Endometrial microvascular endothelial cells (primary cell): Measurements from ENCODE around the gene TMTC2. TPM values are rescaled to one million over a fixed set of nuclear protein-coding genes. Genes with fewer than 3 reads are reported as not detected.
"Not testable (repeated sequence)": the region's sequence is repeated elsewhere in the genome, so short reads cannot be mapped to it uniquely, and the experiment has no call there.

Source experiments
- in situ Hi-C: cut with HindIII; loops from 2 replicates; pipeline ENCODE4 v1.10.0; 2017; ENCODE audit warnings: low sequenced_read_pairs, low pct_unique_long_range_greater_than_20kb; ENCODE audit errors: inconsistent ontology term
- total RNA-seq: library from RNA; depleted of rRNA; stranded (reverse); fragments of >200 nt; gene quantifications from one replicate; pipeline ENCODE4 v1.2.3, GENCODE V29; 2015; ENCODE audit errors: inconsistent ontology term

TMTC2 gene
- total RNA-seq, 1 donor from 2014 or later: 6.8 TPM

DNA sequence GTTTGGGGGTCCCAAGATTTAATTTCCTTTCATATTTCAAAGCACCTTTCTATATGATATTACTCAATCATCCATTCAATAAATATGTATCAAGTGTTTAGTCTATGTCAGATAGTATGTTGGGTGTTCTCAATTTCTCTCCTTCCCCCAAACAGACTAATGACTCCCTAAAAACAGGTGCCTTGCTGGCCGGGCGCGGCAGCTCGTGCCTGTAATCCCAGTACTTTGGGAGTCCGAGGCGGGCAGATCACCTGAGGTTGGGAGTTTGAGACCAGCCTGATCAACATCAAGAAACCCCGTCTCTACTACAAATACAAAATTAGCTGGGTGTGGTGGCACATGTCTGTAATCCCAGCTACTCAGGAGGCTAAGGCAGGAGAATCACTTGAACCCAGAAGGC lies 78.5 kb downstream of the TMTC2 start:
- in situ Hi-C loops: not testable (repeated sequence)

DNA sequence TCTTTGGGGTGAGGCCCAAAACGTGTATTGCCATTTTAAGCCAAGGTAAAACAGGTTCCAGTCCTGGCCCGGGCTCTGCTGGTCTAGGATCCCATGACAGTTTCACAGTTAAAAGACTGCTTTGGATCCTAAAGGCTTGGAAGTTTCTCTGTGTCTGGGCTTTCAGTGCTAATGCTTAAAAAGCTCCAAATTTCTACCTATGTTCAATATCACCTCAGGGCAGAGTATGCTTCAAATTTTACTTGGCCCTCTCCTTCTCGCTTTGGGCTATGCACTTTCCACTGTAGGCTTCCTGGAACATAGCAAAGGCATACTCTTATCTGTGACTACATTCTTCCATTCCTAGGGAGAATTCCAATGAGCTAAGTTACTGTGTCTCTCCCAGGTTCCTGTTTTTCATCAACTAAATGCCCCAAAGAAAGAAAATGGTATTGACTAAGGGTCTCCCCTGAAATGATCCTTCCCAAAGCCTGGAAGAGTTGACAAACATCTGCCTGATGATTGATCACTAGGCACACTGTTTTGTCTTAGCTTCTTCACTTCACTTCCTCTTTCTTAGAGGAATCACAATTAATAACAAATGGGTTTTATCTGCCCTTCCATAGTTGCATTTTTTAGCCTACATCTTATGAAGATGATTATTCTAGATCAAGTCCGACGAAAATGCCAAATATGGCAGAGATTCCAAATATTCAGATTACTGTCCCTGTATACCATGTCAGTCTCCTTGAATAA lies 79.4 kb downstream of the TMTC2 start:
- in situ Hi-C loops: no loop called here

DNA sequence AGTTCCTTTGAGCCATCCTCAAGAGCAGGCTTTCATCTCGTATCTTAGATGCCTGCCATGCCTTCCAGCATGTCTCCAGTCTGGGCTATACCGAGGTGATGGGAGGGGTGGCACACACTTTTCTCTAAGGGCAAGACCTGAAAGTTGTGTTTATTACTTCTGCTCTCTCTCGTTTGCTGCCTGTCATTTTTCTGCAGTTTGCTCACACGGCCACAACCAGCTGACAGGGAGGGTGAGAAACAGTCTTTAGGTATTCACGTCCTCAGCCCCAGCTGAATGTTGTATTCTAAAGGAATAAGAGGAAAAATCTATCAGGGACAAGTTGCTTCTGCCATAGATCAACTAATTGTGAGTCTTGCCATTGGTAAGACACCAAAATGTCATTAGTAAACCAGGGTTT lies 88.0 kb downstream of the TMTC2 start:
- in situ Hi-C loops: no loop called here

DNA sequence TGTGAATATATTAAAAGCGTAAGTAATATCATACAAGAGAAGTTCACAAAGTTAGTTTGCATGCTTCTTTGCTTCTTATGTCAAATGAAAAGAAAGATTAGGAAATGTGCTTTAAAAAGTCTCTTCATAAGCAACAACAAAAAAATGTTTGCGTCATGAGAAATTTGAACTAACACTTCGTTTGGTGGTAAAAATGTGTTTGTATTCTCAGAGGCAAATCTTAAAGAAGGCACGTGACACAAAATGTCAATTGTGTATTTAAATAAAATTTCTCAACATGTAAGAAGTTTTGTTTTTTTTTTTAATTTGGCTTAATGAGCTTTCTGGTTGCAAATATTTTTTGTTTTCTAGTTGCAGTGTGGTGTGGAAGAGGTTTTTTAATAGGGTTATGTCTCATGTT lies 93.8 kb downstream of the TMTC2 start:
- in situ Hi-C loops: no loop called here

DNA sequence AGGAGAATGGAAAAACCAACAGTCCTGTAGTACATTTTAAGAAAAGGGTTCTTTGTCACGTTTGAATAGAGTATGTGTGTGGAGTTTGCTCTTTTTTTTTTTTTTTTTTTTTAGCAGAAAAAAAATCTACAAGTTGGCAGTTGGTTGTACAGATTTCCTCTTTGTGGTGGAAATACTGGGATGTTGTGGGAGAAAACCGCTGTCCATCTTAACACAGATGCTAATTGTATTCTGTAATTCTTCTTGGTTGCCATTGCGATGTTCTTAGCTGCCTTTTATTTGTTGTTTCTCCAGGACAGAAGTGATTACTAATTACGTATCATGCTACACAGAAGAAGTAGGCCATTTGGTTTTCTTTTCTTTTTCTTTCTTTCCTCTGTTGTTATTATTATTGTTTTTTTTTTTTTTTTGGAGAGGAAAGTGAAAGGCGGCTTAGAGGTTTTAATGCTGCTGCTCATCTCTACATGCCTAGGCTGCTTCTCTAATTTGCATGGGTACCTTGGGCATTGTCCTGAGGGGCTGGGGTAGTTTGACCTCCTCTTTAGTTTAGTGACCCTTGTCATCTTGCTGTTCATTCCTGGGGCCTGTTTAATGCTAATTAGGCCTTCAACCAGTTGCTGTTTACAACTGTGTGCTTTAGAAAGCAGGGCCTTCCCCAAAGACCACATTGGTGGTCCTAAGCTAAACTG lies 94.7 kb downstream of the TMTC2 start:
- in situ Hi-C loops: no loop called here

DNA sequence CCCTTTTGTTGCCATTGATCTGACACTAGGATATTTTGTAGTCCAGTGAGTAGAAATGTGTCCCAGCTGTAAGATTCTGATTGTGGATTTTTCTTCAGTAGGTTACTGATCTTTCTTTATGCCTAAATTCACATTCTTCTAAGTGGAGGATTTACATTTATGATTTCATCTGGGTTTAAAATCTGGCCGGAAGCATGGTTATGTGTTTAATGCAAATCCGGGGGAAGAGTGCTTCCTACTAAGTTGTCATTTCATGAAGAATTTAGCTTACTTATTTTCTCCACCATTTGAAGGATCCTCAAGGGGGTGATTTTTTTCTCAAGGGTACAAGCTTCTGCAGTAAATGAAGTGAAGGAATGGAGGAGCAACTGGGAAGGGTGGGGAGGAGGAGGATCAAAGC lies 96.7 kb downstream of the TMTC2 start:
- in situ Hi-C loops: no loop called here

DNA sequence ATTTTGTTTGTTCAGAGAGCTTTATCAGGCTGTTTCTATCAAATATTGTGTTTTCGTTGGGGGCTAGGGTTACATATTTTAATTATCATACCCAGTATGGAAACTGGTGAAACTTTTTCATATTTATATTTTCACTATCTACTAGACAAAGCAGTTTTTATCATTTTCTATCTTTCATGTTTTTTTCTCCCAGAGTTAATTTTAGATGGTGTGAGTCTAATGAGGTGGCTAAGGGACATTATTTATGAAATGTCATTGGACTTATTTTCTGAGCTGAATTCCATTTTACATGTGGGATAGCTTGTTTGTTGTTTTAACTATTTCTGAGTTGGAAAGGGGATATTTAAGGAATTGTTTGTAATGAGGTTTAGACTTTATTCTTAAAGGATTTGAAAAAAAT lies 100.3 kb downstream of the TMTC2 start:
- in situ Hi-C loops: no loop called here

DNA sequence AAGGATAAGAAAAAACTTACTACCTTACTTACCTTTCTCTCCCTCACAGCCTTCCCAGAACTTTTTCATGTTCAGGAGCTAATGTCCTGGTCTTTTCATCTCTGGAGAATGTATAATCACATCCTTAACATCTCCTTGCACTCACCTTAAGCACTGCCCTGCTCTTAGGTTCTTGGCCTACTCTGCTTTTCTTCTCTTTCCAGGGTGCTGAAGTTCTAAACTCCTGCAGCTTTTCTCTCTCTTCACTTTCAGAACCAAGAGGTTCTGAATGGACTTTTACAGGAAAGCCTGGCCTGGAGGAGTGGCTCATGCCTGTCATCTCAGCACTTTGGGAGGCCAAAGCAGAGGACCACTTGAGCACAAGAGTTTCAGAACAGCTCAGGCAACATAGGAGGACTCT lies 101.9 kb downstream of the TMTC2 start:
- in situ Hi-C loops: no loop called here

DNA sequence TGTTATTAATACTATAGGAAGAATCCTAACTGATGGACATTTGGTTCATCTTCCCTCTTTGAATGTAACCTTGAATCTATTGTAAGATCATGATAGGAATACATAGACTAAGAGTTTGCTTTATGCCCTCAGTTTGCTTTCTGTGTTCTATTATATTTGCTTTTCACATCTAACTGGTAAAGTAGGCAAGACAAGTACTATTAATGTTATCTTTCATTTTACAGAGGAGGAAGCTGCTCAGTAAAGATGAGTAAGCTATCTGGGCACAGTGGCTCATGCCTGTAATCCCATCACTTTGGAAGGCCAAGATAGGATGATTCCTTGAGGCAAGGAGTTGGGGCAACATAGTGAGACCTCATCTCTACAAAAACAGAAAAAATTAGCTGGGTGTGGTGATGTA lies 103.0 kb downstream of the TMTC2 start:
- in situ Hi-C loops: no loop called here

DNA sequence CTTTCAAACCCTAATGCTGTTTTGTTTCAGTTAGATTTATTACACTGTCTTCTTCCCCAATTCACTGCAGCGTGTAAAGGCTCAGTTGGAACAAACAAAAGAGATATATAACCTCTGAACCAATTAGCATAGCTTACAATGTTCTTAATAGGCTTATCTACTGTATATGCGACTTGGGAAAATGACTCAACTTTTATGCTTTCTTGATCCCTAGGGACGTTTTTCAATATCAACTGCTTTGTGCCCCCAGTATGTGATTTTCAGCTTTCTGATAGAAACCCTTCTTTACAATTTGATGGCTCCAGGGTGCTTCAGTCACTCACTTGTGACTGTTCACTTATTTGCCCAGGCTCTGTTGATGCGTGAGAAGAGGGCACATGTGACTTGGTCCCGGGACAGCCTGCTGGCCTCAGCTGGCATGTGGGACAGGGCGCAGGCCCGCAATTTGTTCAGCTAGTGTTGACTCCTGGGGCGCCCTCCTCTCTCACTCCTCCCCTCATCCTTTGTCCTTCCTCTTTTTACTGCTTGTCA lies 107.1 kb downstream of the TMTC2 start:
- in situ Hi-C loops: no loop called here

DNA sequence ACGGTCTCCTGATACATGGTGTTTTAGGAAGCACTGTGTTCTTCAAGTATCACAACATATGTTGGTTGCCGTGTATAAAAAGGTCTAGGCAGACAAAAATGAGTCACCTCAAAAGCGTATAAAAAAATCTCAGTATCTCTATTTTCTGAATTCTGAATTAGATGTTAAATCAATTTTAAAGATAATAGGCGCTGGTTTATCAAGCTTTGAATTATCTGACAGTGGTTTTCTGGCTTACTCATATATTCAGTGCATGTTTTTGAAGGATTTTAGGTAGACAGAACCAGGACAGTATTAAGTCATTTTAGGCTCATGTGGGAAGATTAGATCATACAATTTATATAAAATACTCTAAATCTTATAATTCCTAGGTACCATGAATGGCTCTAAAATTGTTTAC lies 110.8 kb downstream of the TMTC2 start:
- in situ Hi-C loops: no loop called here

DNA sequence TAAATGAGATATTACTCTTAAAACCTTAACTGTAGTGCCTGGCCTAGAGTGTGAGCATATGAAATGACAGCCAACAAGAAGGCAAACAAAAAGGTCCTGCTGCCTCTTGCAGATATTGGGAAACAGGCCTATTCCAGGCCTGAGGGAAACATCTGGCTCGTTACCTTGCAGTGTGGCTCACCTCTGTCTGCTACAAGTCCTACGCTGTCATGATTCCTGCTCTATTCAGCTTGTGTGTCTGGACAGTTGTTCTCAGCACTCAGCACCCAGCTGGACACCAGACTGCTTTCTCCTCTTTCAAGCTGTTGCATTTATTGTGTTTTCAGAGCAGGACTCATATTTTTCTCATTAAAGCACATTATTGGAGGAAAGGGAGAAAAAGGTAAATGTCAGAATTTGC lies 113.5 kb downstream of the TMTC2 start:
- in situ Hi-C loops: no loop called here

DNA sequence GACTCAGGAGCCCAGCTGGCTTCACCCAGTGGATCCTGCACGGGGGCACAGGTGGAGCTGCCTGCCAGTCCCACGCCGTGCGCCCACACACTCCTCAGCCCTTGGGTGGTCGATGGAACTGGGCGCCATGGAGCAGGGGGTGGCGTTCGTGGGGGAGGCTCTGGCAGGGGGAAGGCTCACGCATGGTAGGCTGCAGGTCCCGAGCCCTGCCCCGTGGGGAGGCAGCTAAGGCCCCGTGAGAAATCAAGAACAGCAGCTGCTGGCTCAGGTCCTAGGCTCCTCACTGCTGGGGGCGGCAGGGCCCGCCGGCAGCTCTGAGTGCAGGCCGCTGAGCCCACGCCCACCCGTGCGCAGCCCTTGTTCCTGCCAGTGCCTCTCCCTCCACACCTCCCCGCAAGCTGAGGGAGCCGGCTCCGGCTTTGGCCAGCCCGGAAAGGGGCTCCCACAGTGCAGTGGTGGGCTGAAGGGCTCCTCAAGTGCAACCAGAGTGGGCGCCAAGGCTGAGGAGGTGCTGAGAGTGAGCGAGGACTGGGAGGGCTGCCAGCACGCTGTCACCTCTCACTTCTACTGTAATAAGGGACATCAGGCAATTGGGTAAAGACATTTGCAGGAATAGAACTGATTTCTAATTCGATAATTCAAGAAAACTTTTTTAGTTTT lies 115.4 kb downstream of the TMTC2 start:
- in situ Hi-C loops: no loop called here

DNA sequence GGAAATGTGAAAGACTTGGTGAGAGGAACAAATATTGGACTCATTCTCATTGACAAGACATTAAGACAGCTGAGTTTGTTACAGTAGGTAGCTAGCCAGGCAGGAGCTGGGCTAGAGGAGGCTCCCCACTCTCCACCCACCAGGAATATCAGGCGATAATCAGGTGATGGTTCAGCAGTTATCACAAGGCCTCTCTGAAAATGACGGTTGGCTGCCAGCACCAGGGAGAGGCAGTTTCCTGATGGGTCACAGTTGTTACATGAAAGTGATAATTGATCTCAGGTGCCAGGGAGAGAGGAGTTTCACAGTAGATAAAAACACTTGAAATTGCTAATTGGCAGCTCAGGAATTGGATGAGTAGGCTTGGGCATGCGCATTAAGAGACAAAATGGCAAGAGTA lies 116.5 kb downstream of the TMTC2 start:
- in situ Hi-C loops: no loop called here

DNA sequence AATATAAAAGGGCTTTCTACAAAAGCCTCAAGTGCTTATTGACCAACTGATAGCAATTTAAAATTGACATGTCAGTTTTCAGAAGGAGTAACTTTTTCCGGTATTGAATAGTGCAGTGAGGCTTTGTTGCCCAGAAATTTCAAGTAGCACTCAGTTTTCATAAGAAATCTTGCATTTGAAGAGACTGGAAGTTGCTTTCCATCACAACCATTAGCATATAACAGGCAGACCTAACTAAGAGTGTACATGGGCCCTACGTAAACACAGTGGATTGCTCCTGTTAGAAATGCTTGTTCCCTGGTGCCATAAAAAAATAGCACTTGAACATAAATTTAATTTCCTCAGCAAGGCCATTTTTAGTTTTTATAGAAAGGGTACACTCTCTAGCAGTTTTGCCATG lies 117.9 kb downstream of the TMTC2 start:
- in situ Hi-C loops: no loop called here

DNA sequence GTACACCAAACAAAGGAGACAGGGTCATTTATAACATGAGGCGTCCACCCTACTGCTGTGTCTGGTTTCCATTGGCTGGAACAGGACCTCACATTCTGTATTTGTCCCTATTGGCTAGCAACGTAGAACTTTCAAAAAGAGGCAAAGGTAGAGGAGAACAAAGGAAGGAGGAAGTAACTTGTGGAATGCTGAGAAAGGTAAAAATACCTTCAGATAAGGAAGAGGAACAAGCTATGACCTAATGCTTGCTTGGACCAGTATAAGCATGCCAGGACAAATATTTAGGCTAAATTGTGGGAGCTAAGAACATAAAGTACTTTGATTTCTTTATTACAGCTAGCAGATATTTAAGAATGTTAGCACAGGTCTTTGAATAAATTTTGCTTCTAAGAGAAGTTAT lies 118.3 kb downstream of the TMTC2 start:
- in situ Hi-C loops: not testable (repeated sequence)

DNA sequence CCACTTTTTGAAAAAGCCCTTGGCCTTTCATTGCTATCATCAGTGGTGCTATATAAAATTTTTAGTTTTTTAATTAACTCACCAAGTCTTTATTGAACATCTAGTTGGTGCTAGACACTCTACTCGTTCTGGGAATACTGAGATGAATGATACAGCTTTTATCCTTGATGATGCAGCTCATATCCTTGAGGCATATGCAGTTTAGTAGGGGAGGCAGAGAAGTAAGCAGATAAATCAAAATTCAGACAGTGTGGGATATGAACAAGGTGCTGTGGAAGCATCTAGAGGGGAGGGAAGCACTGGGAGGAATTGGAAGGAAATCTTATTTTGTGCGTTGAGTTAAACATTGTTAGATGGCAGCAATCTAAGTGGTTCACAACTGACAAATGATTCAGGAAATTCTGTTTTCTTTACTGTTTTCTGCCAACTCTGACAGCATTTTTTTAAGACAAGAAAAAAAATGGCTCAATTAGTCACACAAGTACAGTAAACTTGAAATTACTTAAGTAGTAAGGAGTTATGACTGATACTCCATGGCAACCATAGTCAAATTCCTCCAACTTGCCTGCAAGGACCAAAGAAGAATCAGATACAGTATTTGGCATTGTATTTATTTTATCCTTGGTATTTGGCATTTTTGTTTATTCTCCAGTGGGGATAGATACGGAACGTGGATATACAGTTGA lies 119.2 kb downstream of the TMTC2 start:
- in situ Hi-C loops: no loop called here

DNA sequence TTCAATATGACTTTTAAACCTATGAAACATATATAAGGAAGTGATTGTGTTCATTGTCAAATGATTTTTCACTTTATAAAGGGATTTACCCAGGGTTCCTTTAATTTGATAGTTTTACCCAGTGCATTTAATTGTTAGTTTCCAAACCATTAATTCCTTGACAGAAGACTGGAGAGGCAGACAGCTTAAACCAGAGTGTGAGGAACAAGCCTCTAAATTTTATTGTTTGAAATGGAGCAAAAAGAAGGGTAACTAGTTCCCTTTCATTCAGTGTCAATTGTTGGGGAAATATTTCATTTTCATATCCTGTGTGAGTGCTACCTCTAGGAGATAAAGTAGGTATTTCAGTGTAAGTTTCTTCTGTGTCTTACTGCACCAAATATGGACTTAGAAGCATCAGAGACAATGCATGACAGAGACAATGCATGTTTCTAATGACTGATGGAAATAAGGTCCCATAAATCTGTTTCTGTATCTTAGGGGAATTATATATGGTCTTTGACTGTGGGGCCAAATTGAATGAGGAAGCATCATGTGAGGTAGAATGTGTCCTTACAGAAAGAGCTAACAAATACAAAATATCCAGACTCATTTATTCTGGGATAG lies 120.5 kb downstream of the TMTC2 start:
- in situ Hi-C loops: no loop called here

DNA sequence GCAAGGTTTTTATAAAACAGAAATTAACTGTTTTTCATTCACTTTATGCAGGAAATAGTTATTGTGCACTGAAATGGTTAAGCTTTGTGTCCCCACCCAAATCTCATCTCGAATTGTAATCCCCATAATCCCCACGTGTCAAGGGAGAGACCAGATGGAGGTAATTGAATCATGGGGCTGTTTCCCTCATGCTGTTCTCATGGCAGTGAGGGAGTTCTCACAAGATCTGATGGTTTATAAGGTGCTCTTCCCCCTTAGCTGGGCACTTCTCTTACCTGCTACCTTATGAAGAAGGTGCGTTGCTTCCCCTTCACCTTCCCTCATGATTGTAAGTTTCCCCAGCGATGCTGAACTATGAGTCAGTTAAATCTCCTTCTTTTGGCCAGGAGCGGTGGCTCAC lies 123.9 kb downstream of the TMTC2 start:
- in situ Hi-C loops: no loop called here
